IMR-90 (cell line): Measurements from ENCODE around the gene NUP37. TPM values are rescaled to one million over a fixed set of nuclear protein-coding genes. Genes with fewer than 3 reads are reported as not detected.

ENCODE experiments used
- ATAC-seq: fragments of 200-7000 bp; cut with Tn5 transposase; 2 replicates; pipeline ENCODE4 v1.9.1; 2020; ENCODE audit warnings: low read depth, mild to moderate bottlenecking, moderate library complexity
- BruUV-seq: library from RNA; stranded (reverse); fragments of 400-500 nt; replicated peaks from 2 replicates; lab custom pipeline; 2021; lab: Mats Ljungman, UMichigan
- CTCF ChIA-PET: fragments of 300-600 bp; formaldehyde crosslinking; extraction: SDS; loops from one replicate; lab custom pipeline; 2021; ENCODE audit warnings: antibody characterized with exemption; lab: Yijun Ruan, JAX
- POLR2A ChIA-PET: fragments of 300-600 bp; sonication (Branson Sonifier 250); formaldehyde crosslinking; loops from one replicate; lab custom pipeline; 2022; ENCODE audit warnings: antibody characterized with exemption; ENCODE audit not compliant: unreplicated experiment; lab: Charles Lee
- DNase-seq: peaks from one replicate; pipeline ENCODE4 v3.0.0; 2013
- H2AFZ ChIP-seq: replicated peaks from 2 replicates; pipeline ENCODE3; 2013; ENCODE audit warnings: low read length, mild to moderate bottlenecking; ENCODE audit not compliant: poor library complexity
- H2AK5ac ChIP-seq: 2 replicates; pipeline ENCODE4 v1.6.1; 2013; ENCODE audit warnings: low read depth, low read length, inconsistent platforms
- H2AK9ac ChIP-seq: replicated peaks from 2 replicates; pipeline ENCODE3; 2013; ENCODE audit warnings: mild to moderate bottlenecking, low read depth, low read length, moderate library complexity; ENCODE audit not compliant: poor library complexity
- H2BK120ac ChIP-seq: 2 replicates; pipeline ENCODE4 v1.6.1; 2013; ENCODE audit warnings: low read depth, low read length, inconsistent platforms
- H2BK15ac ChIP-seq: 3 replicates; pipeline ENCODE4 v1.6.1; 2013; ENCODE audit warnings: low read depth, low read length, inconsistent platforms
- H2BK20ac ChIP-seq: 2 replicates; pipeline ENCODE4 v1.6.1; 2013; ENCODE audit warnings: low read depth, mild to moderate bottlenecking, inconsistent platforms, low read length, moderate library complexity
- H2BK5ac ChIP-seq: 2 replicates; pipeline ENCODE4 v1.6.1; 2013; ENCODE audit warnings: mild to moderate bottlenecking, low read depth, low read length, inconsistent platforms; ENCODE audit not compliant: poor library complexity, severe bottlenecking
- H3K14ac ChIP-seq: replicated peaks from 2 replicates; pipeline ENCODE4 v1.6.1; 2013; ENCODE audit warnings: low read depth, low read length, inconsistent platforms
- H3K18ac ChIP-seq: 2 replicates; pipeline ENCODE4 v1.6.1; 2013; ENCODE audit warnings: low read depth, low read length, control low read depth
- H3K23ac ChIP-seq: 2 replicates; pipeline ENCODE4 v1.6.1; 2013; ENCODE audit warnings: low read depth, low read length, inconsistent platforms
- H3K27ac ChIP-seq: 2 replicates; pipeline ENCODE4 v1.5.1; 2013; ENCODE audit warnings: mild to moderate bottlenecking, control low read depth, low read length; ENCODE audit not compliant: insufficient read depth
- H3K27me3 ChIP-seq: 2 replicates; pipeline ENCODE4 v1.6.1; 2013; ENCODE audit warnings: low read length; ENCODE audit not compliant: control insufficient read depth, insufficient read depth
- H3K36me3 ChIP-seq: 2 replicates; pipeline ENCODE4 v1.6.1; 2013; ENCODE audit warnings: low read length, mixed read lengths; ENCODE audit not compliant: control insufficient read depth, insufficient read depth
- H3K4ac ChIP-seq: 2 replicates; pipeline ENCODE4 v1.6.1; 2013; ENCODE audit warnings: low read depth, low read length, inconsistent platforms
- H3K4me1 ChIP-seq: 2 replicates; pipeline ENCODE4 v1.6.1; 2013; ENCODE audit warnings: low read length, mixed read lengths; ENCODE audit not compliant: control insufficient read depth, insufficient read depth
- H3K4me2 ChIP-seq: 2 replicates; pipeline ENCODE4 v1.6.1; 2013; ENCODE audit warnings: low read depth, mild to moderate bottlenecking, control low read depth, low read length, moderate library complexity
- H3K4me3 ChIP-seq: 2 replicates; pipeline ENCODE4 v1.5.1; 2013; ENCODE audit warnings: low read depth, mild to moderate bottlenecking, control low read depth, low read length, moderate library complexity; ENCODE audit not compliant: insufficient read depth
- H3K56ac ChIP-seq: 2 replicates; pipeline ENCODE4 v1.6.1; 2013; ENCODE audit warnings: low read length, inconsistent platforms; ENCODE audit not compliant: insufficient read depth; ENCODE audit errors: extremely low read depth
- H3K79me1 ChIP-seq, 2 experiments: 2 replicates each; pipeline ENCODE4 v1.6.1; 2013; ENCODE audit warnings: low read length in 2 of 2, inconsistent platforms in 1 of 2, low read depth in 1 of 2
- H3K9ac ChIP-seq: 2 replicates; pipeline ENCODE4 v1.6.1; 2013; ENCODE audit warnings: low read depth, low read length, control low read depth
- H3K9me1 ChIP-seq: 2 replicates; pipeline ENCODE4 v1.6.1; 2013; ENCODE audit warnings: low read length, inconsistent platforms; ENCODE audit not compliant: insufficient read depth
- H3K9me3 ChIP-seq: 2 replicates; pipeline ENCODE4 v1.6.1; 2013; ENCODE audit warnings: low read length; ENCODE audit not compliant: control insufficient read depth, insufficient read depth
- H4K20me1 ChIP-seq: 2 replicates; pipeline ENCODE4 v1.6.1; 2013; ENCODE audit warnings: low read length, inconsistent platforms; ENCODE audit not compliant: insufficient read depth
- H4K5ac ChIP-seq: 2 replicates; pipeline ENCODE4 v1.6.1; 2013; ENCODE audit warnings: mild to moderate bottlenecking, low read depth, low read length, control low read depth
- H4K8ac ChIP-seq, 2 experiments: 2 replicates each; pipeline ENCODE4 v1.6.1; 2013; ENCODE audit warnings: low read depth in 2 of 2, low read length in 2 of 2, control low read depth in 1 of 2, inconsistent platforms in 1 of 2
- H4K91ac ChIP-seq: 2 replicates; pipeline ENCODE4 v1.6.1; 2013; ENCODE audit warnings: low read depth, low read length, inconsistent platforms; ENCODE audit not compliant: insufficient read depth
- BHLHE40 ChIP-seq: fragments of 150-350 bp; IDR thresholded peaks from 2 replicates; pipeline ENCODE4 v1.6.1; 2016; ENCODE audit warnings: mild to moderate bottlenecking, low read depth, low read length
- CTCF ChIP-seq: conservative IDR thresholded peaks from 2 replicates; pipeline ENCODE4 v1.5.1; 2012; ENCODE audit warnings: mild to moderate bottlenecking, low read depth, low read length, improper control_type of control experiment
- MAZ ChIP-seq: IDR thresholded peaks from 2 replicates; pipeline ENCODE4 v1.6.1; 2012; ENCODE audit warnings: low read depth, mild to moderate bottlenecking, low read length, improper control_type of control experiment, moderate library complexity, borderline replicate concordance
- MXI1 ChIP-seq: IDR thresholded peaks from 2 replicates; pipeline ENCODE4 v1.6.1; 2012; ENCODE audit warnings: low read depth, mild to moderate bottlenecking, low read length, moderate library complexity, borderline replicate concordance
- WGBS, 2 experiments: methylation state at CpG; one replicate each; pipeline versions ENCODE4 v1.1.5 to v1.1.7; 2013; ENCODE audit warnings: missing lambda C conversion rate in 2 of 2; ENCODE audit not compliant: insufficient read length in 1 of 2; ENCODE audit errors: extremely low coverage in 2 of 2; 5-methylcytosine and 5-hydroxymethylcytosine counted together
- dilution Hi-C: fragments of 300-500 bp; cut with HindIII; formaldehyde crosslinking; loops from one replicate; pipeline ENCODE4 v1.14.3; 2018; ENCODE audit warnings: low sequenced_read_pairs; ENCODE audit not compliant: unreplicated experiment
- in situ Hi-C: fragments of 300-500 bp; cut with MboI; formaldehyde crosslinking; loops from 3 replicates; pipeline ENCODE4 v1.14.3; 2019; ENCODE audit warnings: low sequenced_read_pairs, inconsistent platforms, mixed read lengths
- intact Hi-C: fragments of 100-400 bp; cut with micrococcal nuclease; formaldehyde crosslinking; loops from 2 replicates; pipeline ENCODE4 v1.10.0; 2022
- polyA plus RNA-seq, 3 experiments: library from polyadenylated mRNA; depleted of rRNA; stranded (reverse); fragments of >200 nt; gene quantifications; 2 replicates each; pipeline ENCODE4 v1.2.3, GENCODE V29; 2012; ENCODE audit warnings: low replicate concordance in 1 of 3
- total RNA-seq: library from RNA; depleted of rRNA; stranded (reverse); fragments of >200 nt; gene quantifications from 2 replicates; pipeline ENCODE4 v1.2.3, GENCODE V29; 2012

Gene NUP37
- total and polyA plus RNA-seq, 2 of the 4 experiments (the other 2 are of a cell fraction), result 41.1 to 55.0 TPM

GRCh38 chr12:102026728-102027127, 93.2 kb downstream of the NUP37 start:
- H3K4me3 ChIP-seq, result no peak overlapping the region
- H4K5ac ChIP-seq, result no peak overlapping the region
- WGBS, 2 experiments, result 80% methylated on average over 1 of the region's 1 CpG; no CpG with 5 or more reads in 1 of the 2 experiments
- H2BK120ac ChIP-seq, result no peak overlapping the region
- H3K27ac ChIP-seq, result no peak overlapping the region
- H2AK9ac ChIP-seq, result no peak overlapping the region
- CTCF ChIA-PET, result no interaction called here
- peaks cover 5% of the 10 kb centered on the region for H3K4me1 ChIP-seq
- no peak overlapping the region for H2AK5ac ChIP-seq
- no peak overlapping the region for H2BK20ac ChIP-seq
- no peak overlapping the region for H3K18ac ChIP-seq
- no peak overlapping the region for H3K4ac ChIP-seq
- H4K20me1 ChIP-seq, result no peaks in the 10 kb centered on the region
- POLR2A ChIA-PET, result interaction anchor here (0.7 kb wide), 1 partner anchor 1883 kb away, joined by 3 read pairs; no protein-coding TSS in a partner anchor
- no peak overlapping the region for H3K4me2 ChIP-seq
- no peaks in the 10 kb centered on the region for H3K27me3 ChIP-seq
- H3K56ac ChIP-seq, result no peak overlapping the region
- no peak for TF ChIP-seq BHLHE40
- no peak for TF ChIP-seq CTCF
- TF ChIP-seq MAZ, result no peak
- no peak for TF ChIP-seq MXI1
- H3K9me3 ChIP-seq, result no peaks in the 10 kb centered on the region
- H3K79me1 ChIP-seq, result no peaks in the 10 kb centered on the region
- no peak overlapping the region for H2AFZ ChIP-seq
- no peak overlapping the region for H2BK15ac ChIP-seq
- H3K9me1 ChIP-seq, result no peaks in the 10 kb centered on the region; the same call in 1 of the 2 replicates
- no peak overlapping the region for H3K23ac ChIP-seq
- BruUV-seq, result no TSS peak
- intact Hi-C loops, result no loop called here
- no peak overlapping the region for H2BK5ac ChIP-seq
- in situ Hi-C loops, result no loop called here
- H3K9ac ChIP-seq, result no peak overlapping the region
- no peak overlapping the region for H4K8ac ChIP-seq
- H4K91ac ChIP-seq, result no peak overlapping the region
- DNase-seq (no peak), ATAC-seq (no peak)
- no peaks in the 10 kb centered on the region for H3K36me3 ChIP-seq
- dilution Hi-C loops, result no loop called here
- H3K14ac ChIP-seq, result no peak overlapping the region
